Measurements from ENCODE around the gene GJD3.
"Not testable (repeated sequence)": the region's sequence is repeated elsewhere in the genome, so short reads cannot be mapped to it uniquely, and the experiment has no call there.

The GJD3 gene

GRCh38 chr17:40372031-40372430 lies 7.5 kb upstream of the GJD3 start:
- peak; percentile 4 for DNase-seq
- Histone ChIP-seq H3K4me3 (ENCODE audit: low read depth, low read length) (no peak overlapping the region), H3K9me3 (ENCODE audit: severe bottlenecking) (peaks cover 20% of the 10 kb centered on the region), H3K27ac (no peak overlapping the region), H3K27me3 (ENCODE audit: insufficient read depth, low read depth, severe bottlenecking) (no peaks in the 10 kb centered on the region), H3K36me3 (no peaks in the 10 kb centered on the region)
- TF ChIP-seq CTCF (IDR thresholded peaks at IDR 0.05; ENCODE audit: low read depth, low read length): no peak

GRCh38 chr17:40371261-40371929 lies 6.9 kb upstream of the GJD3 start:
- H3K36me3 ChIP-seq: no peaks in the 10 kb centered on the region
- no peak overlapping the region for H3K4me3 ChIP-seq (ENCODE audit: low read depth, low read length)
- DNase-seq: peak; percentile 4
- no peak for TF ChIP-seq CTCF (IDR thresholded peaks at IDR 0.05; ENCODE audit: low read depth, low read length)
- H3K27me3 ChIP-seq (ENCODE audit: insufficient read depth, low read depth, severe bottlenecking): no peaks in the 10 kb centered on the region
- peaks cover 18% of the 10 kb centered on the region for H3K9me3 ChIP-seq (ENCODE audit: severe bottlenecking)
- no peak overlapping the region for H3K27ac ChIP-seq

- peaks cover 16% of the 10 kb centered on the region for H3K9me3 ChIP-seq (ENCODE audit: severe bottlenecking)
- DNase-seq: no peak
- H3K36me3 ChIP-seq: no peaks in the 10 kb centered on the region; the same call in 1 of the 2 replicates
- H3K27me3 ChIP-seq (ENCODE audit: insufficient read depth, low read depth, severe bottlenecking): no peaks in the 10 kb centered on the region
- no peak for TF ChIP-seq CTCF (IDR thresholded peaks at IDR 0.05; ENCODE audit: low read depth, low read length)
- no peak overlapping the region for H3K27ac ChIP-seq
- no peak overlapping the region for H3K4me3 ChIP-seq (ENCODE audit: low read depth, low read length)
Observed at GRCh38 chr17:40369923-40370322, 5.4 kb upstream of the GJD3 start.

- not testable (repeated sequence) for H3K36me3 ChIP-seq; H3K4me3 ChIP-seq (ENCODE audit: low read depth, low read length); H3K27me3 ChIP-seq (ENCODE audit: insufficient read depth, low read depth, severe bottlenecking); DNase-seq; H3K27ac ChIP-seq
- H3K9me3 ChIP-seq (ENCODE audit: severe bottlenecking): peaks cover 12% of the 10 kb centered on the region
Observed at GRCh38 chr17:40367728-40368127, 3.2 kb upstream of the GJD3 start.

DNA sequence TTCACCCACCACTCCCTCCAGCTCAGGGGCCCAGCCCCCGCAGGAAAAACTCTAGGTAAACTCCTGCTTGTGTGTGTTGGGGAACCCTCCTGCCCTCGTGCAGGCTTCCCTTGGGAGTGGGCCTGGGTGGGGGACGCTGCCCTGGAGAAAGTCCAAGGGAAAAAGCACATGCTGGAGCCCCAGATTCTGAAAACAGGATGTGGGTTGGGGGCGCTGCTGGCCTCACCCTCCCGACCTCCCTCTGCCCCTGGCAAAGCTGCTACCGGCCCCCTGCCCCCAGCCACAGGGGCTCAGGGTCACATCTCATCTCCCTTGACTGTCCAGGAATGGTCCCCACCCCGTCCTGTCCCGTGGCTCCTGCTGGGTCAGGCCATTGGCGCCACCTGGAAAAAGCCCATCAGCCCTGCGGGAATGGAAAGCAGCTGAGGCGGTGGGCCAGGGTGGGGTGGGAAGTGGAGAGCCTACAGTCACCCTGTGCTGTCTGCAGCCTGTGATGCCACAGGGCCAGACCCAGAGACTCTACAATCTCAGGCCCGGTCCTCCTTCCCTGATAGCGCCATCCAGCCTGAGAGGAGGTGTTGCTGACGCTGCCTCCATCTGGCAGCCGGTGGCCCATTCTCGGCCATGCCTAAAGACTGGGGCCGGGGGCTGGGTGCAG lies 2.5 kb upstream of the GJD3 start:
- DNase-seq: no peak
- H3K4me3 ChIP-seq (ENCODE audit: low read depth, low read length): no peak overlapping the region
- no peak for TF ChIP-seq CTCF (IDR thresholded peaks at IDR 0.05; ENCODE audit: low read depth, low read length)
- peaks cover 3% of the 10 kb centered on the region; the same call in 1 of the 2 replicates for H3K36me3 ChIP-seq
- H3K9me3 ChIP-seq (ENCODE audit: severe bottlenecking): peaks cover 5% of the 10 kb centered on the region
- no peaks in the 10 kb centered on the region for H3K27me3 ChIP-seq (ENCODE audit: insufficient read depth, low read depth, severe bottlenecking)
- no peak overlapping the region for H3K27ac ChIP-seq

- H3K27ac ChIP-seq: no peak overlapping the region
- no peak for DNase-seq
- H3K36me3 ChIP-seq: peaks cover 3% of the 10 kb centered on the region; the same call in 1 of the 2 replicates
- H3K27me3 ChIP-seq (ENCODE audit: insufficient read depth, low read depth, severe bottlenecking): no peaks in the 10 kb centered on the region
- peaks cover 5% of the 10 kb centered on the region for H3K9me3 ChIP-seq (ENCODE audit: severe bottlenecking)
- H3K4me3 ChIP-seq (ENCODE audit: low read depth, low read length): no peak overlapping the region
- no peak for TF ChIP-seq CTCF (IDR thresholded peaks at IDR 0.05; ENCODE audit: low read depth, low read length)
Observed at GRCh38 chr17:40366076-40366860, 1.7 kb upstream of the GJD3 start.

Data from WERI-Rb-1 (cell line).